Measurements from ENCODE around the gene ATP8B3.
"Not testable (repeated sequence)": the region's sequence is repeated elsewhere in the genome, so short reads cannot be mapped to it uniquely, and the experiment has no call there.

Gene ATP8B3

GRCh38 chr19:1815605-1816529, 3.8 kb upstream of the ATP8B3 start:
- DNase-seq: no peak

- no peak for DNase-seq
Measured at GRCh38 chr19:1814833-1815604, 2.9 kb upstream of the ATP8B3 start.

- no peak for DNase-seq
Measured at GRCh38 chr19:1814391-1814790, 2.3 kb upstream of the ATP8B3 start.

GRCh38 chr19:1813192-1814182, 1.4 kb upstream of the ATP8B3 start:
- DNase-seq: no peak

GRCh38 chr19:1812426-1813191, 533 bp upstream of the ATP8B3 start:
- peak; percentile 71 for DNase-seq

- no peak for DNase-seq
Measured at GRCh38 chr19:1811472-1811894, 593 bp downstream of the ATP8B3 start.

GRCh38 chr19:1810439-1811160, 1.5 kb downstream of the ATP8B3 start:
- DNase-seq: no peak

GRCh38 chr19:1809678-1810077, 2.4 kb downstream of the ATP8B3 start:
- DNase-seq: no peak

GRCh38 chr19:1808395-1808731, 3.7 kb downstream of the ATP8B3 start:
- DNase-seq: no peak

- DNase-seq: no peak
Measured at GRCh38 chr19:1807695-1808394, 4.2 kb downstream of the ATP8B3 start.

- DNase-seq: no peak
Measured at GRCh38 chr19:1807030-1807694, 4.9 kb downstream of the ATP8B3 start.

- DNase-seq: no peak
Measured at GRCh38 chr19:1806184-1807029, 5.7 kb downstream of the ATP8B3 start.

- DNase-seq: no peak
Measured at GRCh38 chr19:1805401-1806183, 6.5 kb downstream of the ATP8B3 start.

- DNase-seq: no peak
Measured at GRCh38 chr19:1804858-1805257, 7.2 kb downstream of the ATP8B3 start.

- no peak for DNase-seq
Measured at GRCh38 chr19:1799695-1800342, 12.3 kb downstream of the ATP8B3 start.

- not testable (repeated sequence) for DNase-seq
Measured at GRCh38 chr19:1797313-1797712, 14.8 kb downstream of the ATP8B3 start.

- no peak for DNase-seq
Measured at GRCh38 chr19:1796395-1797142, 15.5 kb downstream of the ATP8B3 start.

Measured in NCI-H1694 treated with DMSO at 0.1 percent for 48 hours (cell line).